ENCODE data around the gene BCAS1. TPM values are rescaled to one million over a fixed set of nuclear protein-coding genes. Genes with fewer than 3 reads are reported as not detected.
"Not testable (repeated sequence)": the region's sequence is repeated elsewhere in the genome, so short reads cannot be mapped to it uniquely, and the experiment has no call there.

Gene BCAS1
- total RNA-seq, 1 donor from 2014 or later: not detected

- no peak for DNase-seq (ENCODE audit: low read depth, low spot score)
These were observed 49.5 kb downstream of the BCAS1 start for GRCh38 chr20:54020868-54021267.

- no peak for DNase-seq (ENCODE audit: low read depth, low spot score)
These were observed 50.0 kb downstream of the BCAS1 start for GRCh38 chr20:54020348-54020747.

DNA sequence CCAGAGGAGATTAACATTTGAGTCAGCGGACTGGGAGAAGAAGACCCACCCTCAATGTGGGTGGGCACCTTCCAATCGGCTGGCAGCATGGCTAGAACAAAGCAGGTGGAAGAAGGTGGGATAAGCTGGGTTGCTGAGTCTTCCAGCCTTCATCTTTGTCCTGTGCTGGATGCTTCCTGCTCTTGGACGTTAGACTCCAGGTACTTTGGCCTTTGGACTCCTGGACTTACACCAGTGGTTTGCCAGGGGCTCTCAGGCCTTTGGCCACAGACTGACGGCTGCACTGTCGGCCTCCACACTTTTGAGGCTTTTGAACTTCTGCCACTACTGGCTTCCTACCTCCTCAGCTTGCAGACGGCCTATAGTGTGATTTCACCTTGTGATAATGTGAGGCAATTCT is 50.8 kb downstream of the BCAS1 start:
- DNase-seq (ENCODE audit: low read depth, low spot score): no peak

DNA sequence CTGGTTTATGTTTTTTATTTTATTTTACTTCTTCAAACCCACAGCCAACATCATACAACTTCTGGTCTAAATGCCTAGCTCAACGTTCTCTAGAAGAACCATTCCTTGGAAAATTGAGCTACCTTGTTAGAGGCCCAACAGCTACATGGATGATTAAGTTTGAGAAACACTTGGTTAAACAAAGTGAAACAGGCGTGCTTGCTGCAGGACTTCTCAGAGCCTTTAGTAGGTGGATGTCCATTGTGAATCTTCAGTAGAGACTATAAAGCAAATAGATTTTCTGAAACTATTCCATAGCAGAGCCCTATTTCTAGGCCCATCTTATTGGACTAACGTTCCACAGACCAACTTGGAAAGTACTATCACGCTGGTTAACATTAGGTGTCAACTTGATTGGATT is 51.3 kb downstream of the BCAS1 start:
- no peak for DNase-seq (ENCODE audit: low read depth, low spot score)

DNA sequence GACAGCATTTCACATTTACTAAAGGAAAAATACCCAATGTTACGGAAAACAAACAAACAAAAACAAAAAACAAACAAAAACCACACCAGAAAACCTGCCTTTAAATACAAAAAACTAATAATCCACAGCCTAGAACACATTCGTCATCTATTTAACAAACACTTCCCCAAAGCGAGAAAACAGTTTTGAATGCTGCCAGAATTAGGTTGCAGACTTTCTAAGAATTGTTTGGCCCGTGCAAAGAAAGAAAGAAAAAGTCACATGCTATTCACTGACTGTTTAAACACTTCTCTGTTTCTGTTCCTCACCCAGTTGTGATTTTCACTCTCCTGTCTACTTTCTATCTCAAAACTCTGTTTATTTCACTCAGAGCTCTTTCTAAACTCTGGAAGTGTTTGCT is 52.5 kb downstream of the BCAS1 start:
- DNase-seq (ENCODE audit: low read depth, low spot score): no peak

GRCh38 chr20:54015496-54015895 is 54.9 kb downstream of the BCAS1 start:
- DNase-seq (ENCODE audit: low read depth, low spot score): no peak

DNA sequence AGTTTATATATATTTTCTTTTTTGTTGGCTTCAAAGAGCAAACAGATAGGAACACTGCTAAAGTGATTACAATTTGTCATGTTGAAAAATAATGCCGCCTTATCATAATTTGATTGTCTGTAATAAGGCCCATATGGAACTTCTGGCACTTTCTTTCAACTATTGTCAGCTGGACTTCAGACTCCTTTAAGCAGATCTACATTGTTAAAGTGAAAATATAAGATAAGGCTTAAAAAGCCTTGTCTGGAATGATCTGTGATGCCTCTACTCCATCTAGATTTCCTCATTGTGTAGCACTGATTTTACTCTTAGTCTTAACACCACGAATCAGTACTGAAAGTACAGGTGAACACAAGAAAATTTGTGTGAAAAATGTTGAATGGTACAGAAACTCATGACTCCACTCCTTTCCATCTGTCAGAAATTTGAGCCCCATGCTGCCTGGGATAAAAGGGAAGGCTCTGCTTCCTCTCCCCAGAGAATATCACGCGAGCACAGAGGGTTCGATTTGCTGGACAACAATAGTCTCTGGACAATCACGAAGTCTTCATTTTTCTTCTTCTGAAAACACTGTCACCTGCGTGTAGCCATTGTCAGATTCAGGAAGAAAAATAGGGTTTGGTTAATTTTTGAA is 56.0 kb downstream of the BCAS1 start:
- no peak for DNase-seq (ENCODE audit: low read depth, low spot score)

GRCh38 chr20:54013471-54013870 is 56.9 kb downstream of the BCAS1 start:
- DNase-seq (ENCODE audit: low read depth, low spot score): no peak

GRCh38 chr20:54011346-54011745 is 59.0 kb downstream of the BCAS1 start:
- no peak for DNase-seq (ENCODE audit: low read depth, low spot score)

GRCh38 chr20:54006216-54006615 is 64.2 kb downstream of the BCAS1 start:
- DNase-seq (ENCODE audit: low read depth, low spot score): not testable (repeated sequence)

- no peak for DNase-seq (ENCODE audit: low read depth, low spot score)
These were observed 64.9 kb downstream of the BCAS1 start for GRCh38 chr20:54005524-54005923.

GRCh38 chr20:54004445-54004844 is 65.9 kb downstream of the BCAS1 start:
- no peak for DNase-seq (ENCODE audit: low read depth, low spot score)

- DNase-seq (ENCODE audit: low read depth, low spot score): no peak
These were observed 67.7 kb downstream of the BCAS1 start for GRCh38 chr20:54002741-54003140.

DNA sequence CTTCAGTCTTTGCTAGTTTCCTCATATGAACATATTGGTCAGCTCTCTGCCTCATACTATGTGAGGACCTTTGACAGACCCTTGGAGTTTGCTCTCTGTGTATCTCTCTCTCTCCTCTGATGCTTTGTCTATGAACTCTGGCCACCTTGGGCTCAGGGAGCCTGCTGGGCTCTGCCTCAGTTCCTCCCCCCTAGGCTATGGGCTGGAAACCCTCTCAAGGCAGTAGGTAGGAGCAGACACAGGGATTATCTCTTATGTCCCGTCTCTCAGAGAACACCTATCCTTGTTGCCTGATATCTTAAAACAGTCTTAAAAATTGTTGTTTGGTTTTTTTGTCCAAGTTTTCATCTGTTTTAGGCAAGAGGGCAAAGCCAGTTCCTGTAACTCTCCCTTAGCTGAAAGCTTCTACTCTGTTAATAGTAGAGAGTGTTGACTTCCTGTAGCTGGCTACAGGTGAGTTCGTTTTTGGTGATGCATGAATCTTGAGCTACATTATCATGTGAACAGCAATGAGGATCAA is 68.3 kb downstream of the BCAS1 start:
- no peak for DNase-seq (ENCODE audit: low read depth, low spot score)

- no peak for DNase-seq (ENCODE audit: low read depth, low spot score)
These were observed 69.5 kb downstream of the BCAS1 start for GRCh38 chr20:54000914-54001313.

DNA sequence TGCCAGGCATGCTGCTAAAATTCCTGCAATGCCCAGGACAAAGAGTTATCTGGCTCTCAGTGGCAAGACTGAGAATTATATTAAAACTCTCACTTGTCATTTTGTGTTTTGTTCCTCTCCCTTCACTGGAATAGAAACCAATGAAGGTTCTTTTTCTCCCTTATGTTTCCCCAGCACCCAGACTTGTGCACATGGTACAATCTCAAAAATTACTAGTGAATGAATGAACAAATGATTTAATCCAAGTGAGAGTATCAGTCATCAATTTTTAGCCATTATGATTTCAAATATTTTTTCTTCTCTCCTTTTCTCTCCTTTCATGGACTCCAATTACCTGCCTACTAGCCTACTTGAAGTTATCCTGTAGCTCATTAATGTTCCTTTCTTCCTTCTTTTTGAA is 70.1 kb downstream of the BCAS1 start:
- DNase-seq (ENCODE audit: low read depth, low spot score): no peak

- DNase-seq (ENCODE audit: low read depth, low spot score): no peak
These were observed 71.3 kb downstream of the BCAS1 start for GRCh38 chr20:53999077-53999476.

DNA sequence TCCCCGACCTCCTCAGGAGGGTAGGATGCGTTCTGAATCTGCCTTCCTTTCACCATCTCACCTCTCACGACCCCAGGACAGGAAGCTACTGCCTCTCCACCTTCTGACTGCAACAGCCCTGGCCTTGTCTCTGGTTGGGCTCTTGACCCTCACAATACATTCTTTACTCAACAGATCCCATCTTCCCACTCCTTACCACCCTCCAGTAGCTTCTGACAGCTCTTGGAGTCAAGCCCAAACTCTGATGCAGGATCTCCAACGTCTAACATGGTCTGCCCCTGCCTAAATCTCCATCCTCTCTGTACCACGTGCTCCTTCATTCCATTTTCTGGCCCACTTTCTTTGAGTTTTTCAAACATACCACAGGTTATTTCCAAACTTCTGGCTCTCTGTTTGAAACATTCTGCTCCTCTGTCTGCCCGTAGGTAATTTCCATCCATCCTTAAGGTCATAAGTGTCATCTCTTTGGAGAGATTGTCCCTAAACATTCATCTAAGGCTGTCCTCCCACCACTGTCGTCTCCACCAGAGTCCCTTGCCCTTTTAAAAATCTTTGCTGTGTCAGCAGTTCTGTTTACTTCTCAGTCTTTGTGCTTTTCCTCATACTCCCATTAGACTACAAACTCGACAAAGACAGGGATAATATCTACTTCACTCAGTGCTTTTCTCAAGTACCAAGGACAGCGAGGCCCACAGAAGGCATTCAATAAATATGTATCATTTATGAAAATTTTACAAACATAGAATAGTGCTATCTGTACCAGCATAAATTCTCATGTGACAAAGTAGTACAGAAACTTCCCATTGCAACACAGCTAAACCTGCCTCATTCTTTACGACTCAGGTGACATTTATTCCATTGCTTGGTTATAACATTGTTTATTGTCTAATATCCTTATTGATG is 73.6 kb downstream of the BCAS1 start:
- DNase-seq (ENCODE audit: low read depth, low spot score): no peak

GRCh38 chr20:53995949-53996348 is 74.4 kb downstream of the BCAS1 start:
- DNase-seq (ENCODE audit: low read depth, low spot score): no peak

- DNase-seq (ENCODE audit: low read depth, low spot score): no peak
These were observed 76.3 kb downstream of the BCAS1 start for GRCh38 chr20:53994088-53994487.

DNA sequence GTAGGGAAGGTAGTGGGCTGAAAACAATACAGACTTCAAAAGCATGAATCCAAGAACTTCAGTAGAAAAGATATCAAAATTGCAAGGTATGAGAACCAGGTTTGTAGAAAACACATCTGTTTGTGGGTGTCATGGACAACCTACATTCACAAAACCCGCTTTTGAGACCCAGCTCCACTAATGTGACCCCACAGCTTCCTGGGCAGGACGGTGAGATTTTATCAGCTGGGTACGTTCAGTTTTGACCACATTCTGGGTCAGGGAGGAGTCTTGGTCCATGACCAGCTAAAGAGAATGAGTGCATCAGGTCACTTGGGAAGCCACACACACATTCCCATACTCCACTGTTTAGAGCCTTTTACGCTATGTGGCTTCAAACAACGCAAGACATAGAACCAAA is 77.1 kb downstream of the BCAS1 start:
- DNase-seq (ENCODE audit: low read depth, low spot score): no peak

- DNase-seq (ENCODE audit: low read depth, low spot score): no peak
These were observed 79.5 kb downstream of the BCAS1 start for GRCh38 chr20:53990768-53991450.
